Heart left ventricle (tissue), 13 donors: Measurements from ENCODE around the gene PIK3CA.

Experiments
- POLR2A ChIP-seq, 2 donors: fragments of 450-650 bp; IDR thresholded peaks; one replicate each; pipeline ENCODE4 v1.6.1; 2017; ENCODE audit warnings: antibody characterized with exemption in 2 of 2, mild to moderate bottlenecking in 2 of 2, moderate library complexity in 2 of 2
- TF ChIP-seq, protein P1 (sequence below), 12 donors: fragments of 200-600 bp; sonication (generic) in 4 of 12; IDR thresholded peaks; one replicate each; pipeline versions ENCODE4 v1.5.0 to v1.8.0; 2018 to 2022; ENCODE audit warnings: antibody characterized with exemption in 12 of 12, mild to moderate bottlenecking in 5 of 12
- donor health status: ischemic (EF 13 %, LVEDD 7.1; RV severe dilation, severe dysfunction).
- donor health status: DM: no; HTN: yes; CAD: no.
- donor health status: DM: no; HTN: no; CAD: no.
- donor health status: ischemic (EF 25% LVEDD 6.9; RV normal size, moderate dysfunction).
- donor health status: ischemic (EF 25% LVEDD 5.7; RV mildly dilated, moderate dysfunction).
- donor health status: ischemic (EF 35%, LVEDD 5.7; RV mildly dilated, moderate dysfunction).
- donor health status: nonischemic (EF 11% LVEDD 7.7; RV severe dilation, severe dysfunction).
- donor health status: DM: yes; HTN: yes; CAD: no.
- donor health status: PGD.
- donor health status: ischemic (EF 29% LVEDD 5.4; RV normal size, mild dysfunction).
- donor health status: nonischemic (EF 23%, LVEDD 6.1; RV moderate dilation, normal function).

DNA sequence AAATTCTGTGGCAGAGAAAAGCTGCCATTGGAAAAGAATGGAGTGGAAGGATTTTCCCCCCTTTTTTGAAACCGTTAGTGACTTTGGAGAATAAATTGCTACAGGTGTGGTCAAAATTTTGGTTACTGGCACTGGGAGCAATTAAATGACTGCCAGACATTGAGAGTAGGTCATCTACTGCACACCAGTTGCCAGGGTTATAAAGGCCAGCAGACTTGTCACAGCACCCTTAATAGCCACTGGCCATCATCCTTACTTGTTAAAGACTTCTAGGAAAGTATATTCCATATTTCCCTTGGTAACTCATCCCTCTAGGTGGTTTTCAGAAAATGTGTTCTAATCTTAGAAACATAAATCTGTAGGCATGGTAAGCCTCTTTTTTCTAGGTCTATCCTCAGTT lies 8.0 kb downstream of the PIK3CA start:
- TF ChIP-seq, protein P1, sequence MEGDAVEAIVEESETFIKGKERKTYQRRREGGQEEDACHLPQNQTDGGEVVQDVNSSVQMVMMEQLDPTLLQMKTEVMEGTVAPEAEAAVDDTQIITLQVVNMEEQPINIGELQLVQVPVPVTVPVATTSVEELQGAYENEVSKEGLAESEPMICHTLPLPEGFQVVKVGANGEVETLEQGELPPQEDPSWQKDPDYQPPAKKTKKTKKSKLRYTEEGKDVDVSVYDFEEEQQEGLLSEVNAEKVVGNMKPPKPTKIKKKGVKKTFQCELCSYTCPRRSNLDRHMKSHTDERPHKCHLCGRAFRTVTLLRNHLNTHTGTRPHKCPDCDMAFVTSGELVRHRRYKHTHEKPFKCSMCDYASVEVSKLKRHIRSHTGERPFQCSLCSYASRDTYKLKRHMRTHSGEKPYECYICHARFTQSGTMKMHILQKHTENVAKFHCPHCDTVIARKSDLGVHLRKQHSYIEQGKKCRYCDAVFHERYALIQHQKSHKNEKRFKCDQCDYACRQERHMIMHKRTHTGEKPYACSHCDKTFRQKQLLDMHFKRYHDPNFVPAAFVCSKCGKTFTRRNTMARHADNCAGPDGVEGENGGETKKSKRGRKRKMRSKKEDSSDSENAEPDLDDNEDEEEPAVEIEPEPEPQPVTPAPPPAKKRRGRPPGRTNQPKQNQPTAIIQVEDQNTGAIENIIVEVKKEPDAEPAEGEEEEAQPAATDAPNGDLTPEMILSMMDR (IDR thresholded peaks at IDR 0.05): no peak
- TF ChIP-seq POLR2A (IDR thresholded peaks at IDR 0.05): no peak
